Endothelial cell (in vitro differentiated cells): ENCODE data around the gene CCDC171. TPM values are rescaled to one million over a fixed set of nuclear protein-coding genes. Genes with fewer than 3 reads are reported as not detected.

Source experiments
- DNase-seq: peaks from one replicate; pipeline ENCODE4 v3.0.0; 2021; ENCODE audit warnings: low spot score
- H3K27ac Mint-ChIP-seq: one replicate; pipeline ENCODE4 v1.8.0; 2021; ENCODE audit warnings: mixed read lengths, inconsistent platforms; ENCODE audit not compliant: unreplicated experiment
- H3K27me3 Mint-ChIP-seq: one replicate; pipeline ENCODE4 v1.8.0; 2021; ENCODE audit warnings: mild to moderate bottlenecking, moderate library complexity, mixed read lengths, inconsistent platforms; ENCODE audit not compliant: unreplicated experiment
- H3K36me3 Mint-ChIP-seq: one replicate; pipeline ENCODE4 v1.8.0; 2021; ENCODE audit warnings: mild to moderate bottlenecking, low read depth, mixed read lengths, inconsistent platforms; ENCODE audit not compliant: unreplicated experiment
- H3K4me1 Mint-ChIP-seq: one replicate; pipeline ENCODE4 v1.8.0; 2021; ENCODE audit warnings: mild to moderate bottlenecking, mixed read lengths, inconsistent platforms; ENCODE audit not compliant: unreplicated experiment
- H3K4me3 Mint-ChIP-seq: one replicate; pipeline ENCODE4 v1.8.0; 2021; ENCODE audit warnings: mild to moderate bottlenecking, mixed read lengths, inconsistent platforms; ENCODE audit not compliant: unreplicated experiment
- H3K9me3 Mint-ChIP-seq: one replicate; pipeline ENCODE4 v1.8.0; 2021; ENCODE audit warnings: mixed read lengths, inconsistent platforms; ENCODE audit not compliant: unreplicated experiment
- total RNA-seq: library from RNA; stranded (reverse); fragmentation: NEBNext Ultra II Directional; extraction: Animal tissue kit (Norgen Biotek cat#: 25700); gene quantifications from one replicate; pipeline ENCODE4 v1.2.1, GENCODE V29; 2021; ENCODE audit not compliant: unreplicated experiment
- TF ChIP-seq, protein P1 (sequence below): fragments of 200-600 bp; sonication (generic); IDR thresholded peaks from one replicate; pipeline ENCODE4 v1.5.0; 2021; ENCODE audit warnings: antibody characterized with exemption; ENCODE audit not compliant: unreplicated experiment

The CCDC171 gene
- total RNA-seq, 1 donor from 2014 or later, result 6.5 TPM

DNA sequence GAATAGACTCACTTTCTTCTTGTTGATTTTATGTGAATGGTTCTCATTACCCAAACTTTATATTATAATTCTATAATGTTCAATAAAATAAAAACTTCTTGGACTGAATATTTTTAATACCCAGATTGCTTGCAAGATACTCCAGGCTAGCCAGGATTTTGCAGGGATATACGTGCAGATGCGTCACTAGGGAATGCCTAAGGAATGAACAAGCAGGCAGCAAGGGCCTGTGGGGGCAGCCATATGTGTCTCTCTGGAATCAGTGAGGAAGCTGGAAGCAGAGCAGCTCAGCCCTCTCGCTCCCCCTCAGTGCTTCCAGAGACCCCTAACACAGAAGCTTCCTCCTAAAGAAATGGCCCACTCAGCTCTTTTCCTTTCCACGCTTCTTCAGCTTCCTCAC is 457.4 kb downstream of the CCDC171 start:
- Mint-ChIP-seq H3K27me3 (no peaks in the 10 kb centered on the region), H3K4me1 (peaks cover 2% of the 10 kb centered on the region)

DNA sequence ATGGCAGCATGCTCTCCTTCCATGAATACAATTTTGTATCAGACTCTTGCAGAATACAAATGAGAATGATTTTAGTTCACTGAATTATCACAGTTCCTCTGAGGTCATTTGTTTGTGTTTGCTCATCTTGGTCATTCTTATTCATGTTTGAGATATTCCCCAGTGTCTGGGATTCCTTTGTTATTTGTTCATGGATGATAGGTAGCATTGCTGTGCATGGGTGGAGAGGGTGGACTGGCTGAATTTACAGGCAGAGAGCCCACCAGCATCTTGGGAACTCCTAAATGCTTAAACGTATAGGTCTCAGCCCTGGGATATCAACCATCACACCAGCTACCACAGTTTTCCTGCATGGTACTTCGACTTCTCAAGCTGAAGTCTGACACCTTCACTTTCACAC is 459.8 kb downstream of the CCDC171 start:
- no peak overlapping the region for H3K4me3 Mint-ChIP-seq
- TF ChIP-seq, protein P1, sequence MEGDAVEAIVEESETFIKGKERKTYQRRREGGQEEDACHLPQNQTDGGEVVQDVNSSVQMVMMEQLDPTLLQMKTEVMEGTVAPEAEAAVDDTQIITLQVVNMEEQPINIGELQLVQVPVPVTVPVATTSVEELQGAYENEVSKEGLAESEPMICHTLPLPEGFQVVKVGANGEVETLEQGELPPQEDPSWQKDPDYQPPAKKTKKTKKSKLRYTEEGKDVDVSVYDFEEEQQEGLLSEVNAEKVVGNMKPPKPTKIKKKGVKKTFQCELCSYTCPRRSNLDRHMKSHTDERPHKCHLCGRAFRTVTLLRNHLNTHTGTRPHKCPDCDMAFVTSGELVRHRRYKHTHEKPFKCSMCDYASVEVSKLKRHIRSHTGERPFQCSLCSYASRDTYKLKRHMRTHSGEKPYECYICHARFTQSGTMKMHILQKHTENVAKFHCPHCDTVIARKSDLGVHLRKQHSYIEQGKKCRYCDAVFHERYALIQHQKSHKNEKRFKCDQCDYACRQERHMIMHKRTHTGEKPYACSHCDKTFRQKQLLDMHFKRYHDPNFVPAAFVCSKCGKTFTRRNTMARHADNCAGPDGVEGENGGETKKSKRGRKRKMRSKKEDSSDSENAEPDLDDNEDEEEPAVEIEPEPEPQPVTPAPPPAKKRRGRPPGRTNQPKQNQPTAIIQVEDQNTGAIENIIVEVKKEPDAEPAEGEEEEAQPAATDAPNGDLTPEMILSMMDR, result no peak
- no peaks in the 10 kb centered on the region for H3K9me3 Mint-ChIP-seq
- no peak overlapping the region for H3K27ac Mint-ChIP-seq
- DNase-seq, result no peak
- no peaks in the 10 kb centered on the region for H3K36me3 Mint-ChIP-seq
- H3K4me1 Mint-ChIP-seq, result peaks cover 2% of the 10 kb centered on the region
- no peaks in the 10 kb centered on the region for H3K27me3 Mint-ChIP-seq

More for the DNA sequence above, 457.4 kb downstream of the CCDC171 start:
- no peak for DNase-seq
- Mint-ChIP-seq H3K27ac (no peak overlapping the region), H3K36me3 (no peaks in the 10 kb centered on the region), H3K4me3 (no peak overlapping the region), H3K9me3 (no peaks in the 10 kb centered on the region)
- TF ChIP-seq, protein P1, result no peak

DNA sequence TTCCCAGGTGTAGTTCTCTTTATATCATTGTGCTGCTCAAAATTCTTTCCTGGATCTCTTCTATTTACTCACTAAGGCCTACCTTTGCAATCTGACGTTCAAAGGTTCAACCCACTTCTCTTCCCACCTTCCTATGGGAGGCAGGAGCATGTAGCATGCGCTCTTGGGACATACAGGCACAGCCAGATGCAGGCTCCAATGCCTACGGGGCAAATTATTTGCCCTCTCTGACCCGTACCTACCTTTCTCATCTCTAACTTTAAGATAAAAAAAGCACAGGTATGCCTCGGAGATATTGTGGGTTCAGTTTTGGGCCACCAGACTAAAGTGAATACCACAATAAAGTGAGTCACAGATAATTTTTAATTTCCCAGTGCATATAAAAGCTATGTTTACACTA is 460.5 kb downstream of the CCDC171 start:
- H3K4me1 Mint-ChIP-seq, result peaks cover 2% of the 10 kb centered on the region
- DNase-seq, result no peak
- H3K27me3 Mint-ChIP-seq, result no peaks in the 10 kb centered on the region
- TF ChIP-seq, protein P1, result no peak
- no peak overlapping the region for H3K27ac Mint-ChIP-seq
- H3K4me3 Mint-ChIP-seq, result no peak overlapping the region
- no peaks in the 10 kb centered on the region for H3K9me3 Mint-ChIP-seq
- no peaks in the 10 kb centered on the region for H3K36me3 Mint-ChIP-seq

DNA sequence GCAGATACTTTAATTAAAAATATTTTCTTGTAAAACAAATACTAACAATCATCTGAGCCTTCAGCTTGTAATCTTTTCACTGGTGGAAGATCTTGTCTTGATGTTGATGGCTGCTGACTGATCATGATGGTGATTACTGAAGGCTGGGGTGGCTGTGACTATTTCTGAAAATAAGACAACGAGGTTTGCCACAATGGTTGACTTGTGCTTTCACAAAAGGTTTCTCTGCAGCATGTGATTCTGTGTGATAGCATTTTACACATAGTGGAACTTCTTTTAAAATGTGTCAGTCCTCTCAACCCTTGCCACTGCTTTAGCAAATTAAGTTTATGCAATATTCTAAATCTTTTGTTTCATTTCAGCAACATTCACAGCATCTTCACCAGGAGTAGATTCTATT is 461.0 kb downstream of the CCDC171 start:
- Mint-ChIP-seq H3K27ac (no peak overlapping the region), H3K36me3 (no peaks in the 10 kb centered on the region), H3K27me3 (no peaks in the 10 kb centered on the region), H3K4me1 (peaks cover 2% of the 10 kb centered on the region), H3K4me3 (no peak overlapping the region), H3K9me3 (no peaks in the 10 kb centered on the region)
- DNase-seq, result no peak
- TF ChIP-seq, protein P1, result no peak

DNA sequence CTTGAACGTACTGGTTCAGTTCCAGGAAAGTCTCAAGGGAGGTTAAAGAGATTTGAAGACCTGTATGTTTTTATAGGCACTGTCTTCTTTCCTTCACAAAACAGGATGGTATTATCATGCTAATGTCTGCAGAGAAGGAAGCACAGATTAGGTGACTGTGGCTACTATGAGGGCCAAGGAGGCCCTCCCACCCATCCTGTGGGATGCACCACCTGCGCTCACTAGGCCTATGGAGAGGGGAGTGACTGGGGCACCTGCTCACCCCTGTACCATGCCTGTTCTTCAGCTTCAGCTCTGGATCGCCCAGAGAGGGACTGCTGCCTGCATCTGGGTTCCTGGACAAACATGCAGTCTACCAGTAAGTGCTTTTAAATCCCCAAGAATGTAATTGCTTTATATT is 469.4 kb downstream of the CCDC171 start:
- TF ChIP-seq, protein P1, result no peak
- no peaks in the 10 kb centered on the region for H3K9me3 Mint-ChIP-seq
- no peak for DNase-seq
- H3K4me3 Mint-ChIP-seq, result no peak overlapping the region
- H3K27ac Mint-ChIP-seq, result no peak overlapping the region
- no peaks in the 10 kb centered on the region for H3K27me3 Mint-ChIP-seq
- H3K4me1 Mint-ChIP-seq, result no peaks in the 10 kb centered on the region
- no peaks in the 10 kb centered on the region for H3K36me3 Mint-ChIP-seq
